ENCODE data around the gene CBARP.

DNA sequence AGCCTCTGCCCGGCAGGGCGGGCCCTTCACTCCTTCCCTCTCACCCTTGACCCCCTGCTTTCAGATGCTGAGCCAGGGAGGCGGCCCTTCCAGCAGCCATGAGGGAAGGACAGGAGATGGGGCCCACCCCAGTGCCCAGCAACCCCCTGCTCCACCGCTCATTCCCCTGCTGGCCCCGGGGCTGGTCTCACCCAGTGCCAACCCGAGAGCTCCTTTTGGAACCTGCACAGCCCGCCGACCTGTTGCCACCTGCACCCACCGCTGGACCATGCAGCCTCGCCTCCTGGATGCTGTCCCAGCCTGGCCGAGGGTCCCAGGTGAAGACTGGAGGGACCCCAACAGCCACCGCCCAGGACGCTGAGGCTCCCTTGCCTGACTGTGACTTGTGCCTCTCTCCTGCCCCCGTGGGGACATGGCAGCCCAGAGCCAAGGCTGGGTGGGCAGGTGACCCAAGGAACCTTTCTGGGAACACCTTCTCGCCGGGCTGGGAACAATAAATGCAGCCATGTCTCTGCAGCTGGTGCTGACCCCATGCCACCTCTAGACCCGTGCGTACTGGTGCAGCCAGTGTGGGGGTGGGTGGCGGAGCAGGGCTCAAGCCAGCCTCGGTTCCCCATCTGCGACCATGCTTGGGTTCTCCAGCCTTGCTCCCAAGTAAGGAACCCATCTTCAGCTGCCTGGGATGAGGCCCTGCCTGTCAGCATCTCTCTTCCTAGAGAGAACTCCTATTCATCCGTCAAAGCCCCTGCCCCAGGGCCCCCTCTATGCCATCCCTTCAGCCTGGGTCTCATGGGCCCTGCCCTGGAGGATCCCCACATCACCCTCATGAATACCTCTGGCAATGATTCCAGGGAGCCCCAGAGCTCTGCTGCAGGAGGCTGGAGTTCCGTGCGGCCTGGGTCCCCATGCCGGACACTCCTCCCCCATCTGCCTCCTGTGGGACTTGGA lies 41.2 kb upstream of the CBARP start:
- no peak for TF ChIP-seq MAX (IDR thresholded peaks at IDR 0.05; ENCODE audit: insufficient read depth, insufficient read length)
- no peak for TF ChIP-seq POLR2AphosphoS5 (IDR thresholded peaks at IDR 0.05; ENCODE audit: insufficient read depth, low read depth, low read length)
- TF ChIP-seq, protein P1, sequence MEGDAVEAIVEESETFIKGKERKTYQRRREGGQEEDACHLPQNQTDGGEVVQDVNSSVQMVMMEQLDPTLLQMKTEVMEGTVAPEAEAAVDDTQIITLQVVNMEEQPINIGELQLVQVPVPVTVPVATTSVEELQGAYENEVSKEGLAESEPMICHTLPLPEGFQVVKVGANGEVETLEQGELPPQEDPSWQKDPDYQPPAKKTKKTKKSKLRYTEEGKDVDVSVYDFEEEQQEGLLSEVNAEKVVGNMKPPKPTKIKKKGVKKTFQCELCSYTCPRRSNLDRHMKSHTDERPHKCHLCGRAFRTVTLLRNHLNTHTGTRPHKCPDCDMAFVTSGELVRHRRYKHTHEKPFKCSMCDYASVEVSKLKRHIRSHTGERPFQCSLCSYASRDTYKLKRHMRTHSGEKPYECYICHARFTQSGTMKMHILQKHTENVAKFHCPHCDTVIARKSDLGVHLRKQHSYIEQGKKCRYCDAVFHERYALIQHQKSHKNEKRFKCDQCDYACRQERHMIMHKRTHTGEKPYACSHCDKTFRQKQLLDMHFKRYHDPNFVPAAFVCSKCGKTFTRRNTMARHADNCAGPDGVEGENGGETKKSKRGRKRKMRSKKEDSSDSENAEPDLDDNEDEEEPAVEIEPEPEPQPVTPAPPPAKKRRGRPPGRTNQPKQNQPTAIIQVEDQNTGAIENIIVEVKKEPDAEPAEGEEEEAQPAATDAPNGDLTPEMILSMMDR (IDR thresholded peaks at IDR 0.05; ENCODE audit: extremely low read depth in 1 of 2, insufficient read depth in 1 of 2, low read depth in 1 of 2, low read length in 2 of 2) = no peak
- TF ChIP-seq POLR2A (IDR thresholded peaks at IDR 0.05; ENCODE audit: low read depth, low read length) = no peak
